Spleen (tissue), 7 donors: Measurements from ENCODE around the gene TMEM63C.

ENCODE experiments used
- CTCF ChIP-seq, 11 experiments: fragments of 200-600 bp in 7 of 11; fragments of 450-650 bp in 4 of 11; sonication (generic) in 4 of 11; IDR thresholded peaks in 8 of 11; conservative IDR thresholded peaks in 3 of 11; 1 replicate in 7 of 11; 2 replicates in 4 of 11; pipeline versions ENCODE4 v1.4.0 to v1.8.0; 2016 to 2021; ENCODE audit warnings: antibody characterized with exemption in 11 of 11, inconsistent platforms in 4 of 11, mild to moderate bottlenecking in 1 of 11
- POLR2A ChIP-seq, 3 donors: fragments of 450-650 bp; IDR thresholded peaks; one replicate each; pipeline ENCODE4 v1.5.1; 2017; ENCODE audit warnings: antibody characterized with exemption in 3 of 3, mild to moderate bottlenecking in 1 of 3
- POLR2AphosphoS5 ChIP-seq, 3 donors: sonication (generic); formaldehyde crosslinking; IDR thresholded peaks; one replicate each; pipeline ENCODE4 v1.5.1; 2017; ENCODE audit warnings: antibody characterized with exemption in 3 of 3
- donor health status: DM: no; HTN: no; CAD: no; lungs with moderate emphysema.
- donor health status: DM: no; HTN: no; CAD: no.
- donor health status: DM: no; HTN: no; CAD: no.

DNA sequence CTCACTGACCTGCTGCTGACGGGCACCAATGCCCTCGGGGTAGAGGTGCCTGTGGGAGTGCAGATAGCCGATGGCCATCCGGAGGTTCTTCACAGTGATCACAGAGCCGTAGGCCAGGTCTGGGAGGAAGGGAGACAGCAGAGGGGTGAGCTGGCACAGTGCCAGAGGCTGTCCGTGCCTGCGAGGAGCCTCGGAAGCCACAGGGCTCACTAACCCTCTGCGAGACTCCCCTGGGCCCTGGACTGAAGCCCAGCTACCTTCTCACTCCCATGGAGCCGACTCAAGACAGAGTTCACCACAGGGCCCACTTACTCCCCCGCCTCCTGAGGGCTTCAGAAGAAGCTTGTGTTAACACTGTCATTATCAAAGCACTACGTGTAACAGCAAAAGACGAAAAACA, 114.6 kb downstream of the TMEM63C start:
- TF ChIP-seq POLR2A (IDR thresholded peaks at IDR 0.05) (no peak), CTCF (IDR thresholded peaks at IDR 0.05 in 8 of 11, conservative IDR thresholded peaks at IDR 0.05 in 3 of 11) (no peak), POLR2AphosphoS5 (IDR thresholded peaks at IDR 0.05) (peak in 1 of 3 donors; percentile 10)
